Superior temporal gyrus (tissue), 1 donor: Measurements from ENCODE around the gene NUP133.
"Not testable (repeated sequence)": the region's sequence is repeated elsewhere in the genome, so short reads cannot be mapped to it uniquely, and the experiment has no call there.

Source experiments
- DNase-seq: peaks from one replicate; pipeline ENCODE4 v3.0.0-alpha.2; 2016; ENCODE audit errors: extremely low spot score

NUP133 gene

GRCh38 chr1:229412810-229413209, 95.3 kb downstream of the NUP133 start:
- not testable (repeated sequence) for DNase-seq

- no peak for DNase-seq
These were observed 96.1 kb downstream of the NUP133 start for GRCh38 chr1:229412056-229412455.

DNA sequence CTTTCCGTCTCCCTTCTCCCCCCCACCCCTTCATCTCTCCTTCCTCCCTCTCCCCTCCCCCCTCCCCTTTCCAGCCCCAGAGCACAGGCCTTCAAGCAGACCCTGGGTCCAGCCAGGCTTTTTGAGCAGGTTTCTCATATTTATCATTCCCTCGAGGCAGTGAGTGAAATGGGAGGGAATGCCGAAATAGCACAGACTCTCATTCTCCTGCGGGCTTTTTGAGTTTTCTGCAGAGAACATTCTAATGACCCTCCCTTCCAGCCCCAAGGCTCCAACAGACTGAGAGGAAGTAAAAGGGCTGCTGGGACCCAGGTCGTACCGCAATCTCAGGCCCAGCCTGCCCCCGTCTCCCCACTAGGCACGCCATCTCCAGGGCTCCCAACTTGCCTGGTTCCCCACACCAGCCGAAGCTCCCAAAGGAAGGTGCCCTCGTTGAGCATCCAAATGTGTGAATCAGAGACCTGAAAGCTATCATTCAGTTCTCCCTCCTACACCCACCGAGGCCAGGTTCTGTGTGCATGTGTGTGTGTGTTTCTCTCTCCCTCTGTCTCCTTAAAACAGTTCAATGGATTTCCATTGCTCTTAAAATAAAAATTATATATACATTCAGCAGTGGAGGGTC, 96.6 kb downstream of the NUP133 start:
- DNase-seq, result no peak

DNA sequence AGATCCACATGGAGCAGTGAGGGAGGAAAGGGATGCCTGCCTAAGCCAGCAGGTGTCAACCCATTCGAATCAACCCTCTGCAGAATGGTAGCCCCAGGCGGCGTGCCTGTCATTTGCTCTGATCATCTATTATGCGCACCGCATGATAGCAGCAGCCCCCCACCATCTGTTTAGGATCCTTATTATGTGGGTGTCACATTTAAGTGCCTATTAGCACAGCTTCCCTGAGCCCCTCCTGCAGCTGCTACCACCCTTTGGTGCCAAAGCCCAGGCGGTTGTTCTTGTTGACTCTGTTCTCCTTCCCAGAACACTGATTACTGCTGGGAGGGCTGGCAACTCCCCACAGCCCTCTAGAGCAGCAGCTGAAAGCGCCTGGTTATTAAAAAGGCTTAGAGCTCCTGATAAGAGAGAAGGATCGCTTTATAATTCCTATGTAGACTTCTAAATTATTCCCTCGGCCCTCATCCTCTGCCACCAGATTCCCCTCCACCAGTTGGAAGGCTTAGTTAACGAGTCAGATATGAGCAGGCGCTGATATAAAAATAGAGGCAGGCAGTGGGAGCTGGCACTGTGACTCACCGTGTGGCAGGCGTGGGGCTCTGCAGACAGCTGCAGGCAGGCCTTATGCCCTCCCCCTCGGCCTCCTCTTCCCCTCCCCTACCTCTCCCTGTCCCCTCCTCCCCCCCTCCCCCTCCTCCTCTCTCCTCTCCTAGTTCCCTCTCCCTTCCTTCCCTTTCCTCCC, 97.3 kb downstream of the NUP133 start:
- peak; percentile 77 for DNase-seq

DNA sequence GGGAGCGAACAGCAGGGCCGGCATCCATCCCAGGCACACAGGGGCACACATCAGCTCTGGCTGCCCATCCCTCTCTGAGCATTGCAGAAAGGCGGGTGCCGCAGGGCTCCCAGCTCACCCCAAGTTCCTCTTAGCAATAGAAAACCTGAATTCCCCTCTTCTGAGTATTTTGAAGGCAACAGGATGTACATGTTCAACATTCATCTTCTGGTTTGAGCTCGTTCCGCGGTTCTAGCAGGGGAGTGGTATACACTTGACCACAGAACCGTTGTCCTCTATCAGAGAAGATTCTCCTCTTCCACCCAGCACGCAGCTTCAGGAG, 97.8 kb downstream of the NUP133 start:
- DNase-seq, result no peak

- DNase-seq, result no peak
These were observed 98.3 kb downstream of the NUP133 start for GRCh38 chr1:229409616-229410369.

- DNase-seq, result no peak
These were observed 99.6 kb downstream of the NUP133 start for GRCh38 chr1:229408458-229409037.

GRCh38 chr1:229407206-229408026, 100.7 kb downstream of the NUP133 start:
- no peak for DNase-seq

DNA sequence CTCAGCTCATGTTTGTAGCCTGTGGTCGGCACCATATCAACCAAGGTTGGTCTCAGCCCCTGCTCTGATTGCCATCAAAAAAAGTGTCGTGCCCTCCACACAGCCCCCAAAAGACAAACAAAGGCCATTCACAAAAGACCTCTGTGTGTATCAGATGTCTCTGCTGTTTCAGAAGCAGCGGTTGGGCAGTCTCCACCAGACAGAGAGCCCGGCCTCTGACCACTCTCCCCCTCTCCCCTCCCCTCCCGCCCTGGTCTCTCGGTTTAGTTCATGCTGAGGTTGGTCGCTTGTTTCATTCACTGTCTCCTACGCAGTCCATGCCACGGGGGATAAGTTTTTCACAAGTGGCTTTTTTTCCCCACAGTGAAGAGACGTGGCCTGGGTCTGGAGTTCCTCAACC, 101.3 kb downstream of the NUP133 start:
- no peak for DNase-seq

DNA sequence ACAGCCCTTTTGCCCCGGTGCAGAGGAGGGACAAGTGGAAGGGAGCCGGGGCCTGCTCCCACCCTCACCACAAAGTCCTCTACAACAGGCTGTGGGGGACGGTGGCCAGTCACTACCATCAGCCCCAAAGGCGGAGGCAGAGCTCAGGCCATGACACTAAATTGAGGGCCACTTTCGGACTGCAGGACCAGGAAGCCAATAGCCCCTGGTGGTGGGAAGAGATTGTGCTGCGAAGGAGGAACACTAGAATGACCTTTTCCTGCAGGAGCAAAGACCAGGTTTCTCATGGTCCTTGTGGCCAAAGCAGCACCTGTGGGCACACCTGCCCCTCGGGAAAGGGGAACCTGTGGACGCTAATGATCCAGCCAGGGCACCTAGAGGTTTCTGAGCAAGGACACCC, 104.6 kb downstream of the NUP133 start:
- no peak for DNase-seq

DNA sequence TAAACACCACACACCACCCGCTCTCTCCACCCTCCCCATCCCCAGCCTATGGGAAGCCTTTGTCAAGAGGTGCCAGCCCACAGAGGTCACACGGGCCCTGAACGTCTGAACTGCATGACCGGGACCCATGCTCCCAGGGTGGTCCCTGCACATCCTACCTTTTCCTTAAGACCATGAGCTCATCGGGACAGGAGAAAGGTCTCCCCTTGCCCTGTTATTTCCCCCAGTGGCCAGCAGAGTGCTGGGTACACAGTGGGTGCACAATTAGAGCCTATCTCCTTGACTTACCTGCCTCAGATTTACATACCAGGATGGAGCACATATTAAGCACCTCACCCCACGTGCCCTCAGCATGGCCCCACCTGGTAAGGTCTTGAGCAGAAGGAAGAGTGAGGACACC, 105.1 kb downstream of the NUP133 start:
- DNase-seq, result no peak

- DNase-seq, result not testable (repeated sequence)
These were observed 105.8 kb downstream of the NUP133 start for GRCh38 chr1:229402329-229402728.

DNA sequence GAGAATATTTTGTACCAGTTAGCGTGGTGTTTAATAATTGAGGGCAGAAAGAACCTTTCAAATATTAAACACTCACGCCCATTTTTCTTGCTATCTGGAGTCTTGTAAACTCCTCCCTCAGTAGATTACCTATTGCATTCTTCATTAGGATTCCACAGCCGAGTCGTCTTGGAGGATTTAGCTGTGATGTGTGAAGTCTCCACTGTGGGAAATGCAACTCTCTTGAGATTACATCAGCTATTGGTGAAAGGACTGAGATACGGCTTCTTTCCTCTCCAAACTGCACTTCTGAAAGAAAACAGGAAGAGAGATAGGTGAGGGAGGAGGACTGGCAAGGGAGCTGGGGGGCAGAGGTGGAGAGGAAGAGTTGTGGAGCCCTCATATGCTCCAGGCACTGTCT, 110.4 kb downstream of the NUP133 start:
- DNase-seq, result no peak

- no peak for DNase-seq
These were observed 111.4 kb downstream of the NUP133 start for GRCh38 chr1:229396585-229397206.

GRCh38 chr1:229394517-229394916, 113.6 kb downstream of the NUP133 start:
- not testable (repeated sequence) for DNase-seq

- no peak for DNase-seq
These were observed 115.2 kb downstream of the NUP133 start for GRCh38 chr1:229392936-229393335.
